HL-60 (cell line): ENCODE measurements around the gene NME7.

Experiments used
- CTCF ChIP-seq: IDR thresholded peaks from one replicate; pipeline ENCODE4 v1.5.1; 2011; ENCODE audit warnings: low read length, control low read depth, inconsistent platforms; ENCODE audit not compliant: insufficient read depth
- REST ChIP-seq: IDR thresholded peaks from 2 replicates; pipeline ENCODE4 v1.6.1; 2012; ENCODE audit warnings: low read depth; ENCODE audit not compliant: insufficient replicate concordance

- no peak for TF ChIP-seq CTCF
- no peak for TF ChIP-seq REST
Measured at GRCh38 chr1:169106921-169107602, 260.5 kb downstream of the NME7 start.
